Omental fat pad (tissue), 4 donors: ENCODE results near the gene CATSPER3. TPM values are rescaled to one million over a fixed set of nuclear protein-coding genes. Genes with fewer than 3 reads are reported as not detected.
A peak's percentile ranks its signal among the peaks of the same experiment; 100 is the strongest.

Source experiments
- ATAC-seq: fragments of 150-250 bp; one replicate; pipeline ENCODE4 v1.9.1; 2016; ENCODE audit warnings: mild to moderate bottlenecking, moderate library complexity; ENCODE audit not compliant: low FRiP score
- DNase-seq: peaks from one replicate; pipeline ENCODE4 v3.0.0-alpha.2; 2019; ENCODE audit warnings: low spot score
- CTCF ChIP-seq, 3 donors: fragments of 450-650 bp; IDR thresholded peaks; one replicate each; pipeline ENCODE4 v1.5.1; 2016 to 2017; ENCODE audit warnings: antibody characterized with exemption in 3 of 3, mild to moderate bottlenecking in 3 of 3, moderate library complexity in 2 of 3
- total RNA-seq, 4 donors: library from RNA; depleted of rRNA; stranded (reverse); fragments of >200 nt; gene quantifications; one replicate each; pipeline ENCODE4 v1.1.0, GENCODE V29; 2016

Gene CATSPER3
- total RNA-seq, 4 donors from 2014 or later, result 0.46 to 0.48 TPM; not detected in 2

GRCh38 chr5:135032695-135032998, 64.9 kb downstream of the CATSPER3 start:
- DNase-seq (no peak), ATAC-seq (no peak)
- no peak for TF ChIP-seq CTCF (IDR thresholded peaks at IDR 0.05)

GRCh38 chr5:135032999-135033861, 65.5 kb downstream of the CATSPER3 start:
- ATAC-seq (no peak), DNase-seq (no peak)
- TF ChIP-seq CTCF (IDR thresholded peaks at IDR 0.05), result no peak

- ATAC-seq (peak; percentile 17), DNase-seq (no peak)
- no peak for TF ChIP-seq CTCF (IDR thresholded peaks at IDR 0.05)
Observed at GRCh38 chr5:135033901-135034235, 66.2 kb downstream of the CATSPER3 start, which contains the start of gene PITX1. Gene PITX1 (minus strand): TSS chr5:135034228. CDS start chr5:135033881, 347 bp downstream.

- no peak for TF ChIP-seq CTCF (IDR thresholded peaks at IDR 0.05)
- no peak for DNase-seq
- ATAC-seq, result no peak
Observed at GRCh38 chr5:135034236-135034962, 66.7 kb downstream of the CATSPER3 start.

GRCh38 chr5:135034963-135035677, 67.4 kb downstream of the CATSPER3 start:
- ATAC-seq (no peak), DNase-seq (no peak)
- TF ChIP-seq CTCF (IDR thresholded peaks at IDR 0.05), result no peak

GRCh38 chr5:135035678-135036030, 67.9 kb downstream of the CATSPER3 start:
- ATAC-seq, result no peak
- TF ChIP-seq CTCF (IDR thresholded peaks at IDR 0.05), result no peak
- DNase-seq, result no peak
